HG02870 (cell line): ENCODE data around the gene RAPGEFL1.
"Not testable (repeated sequence)": the region's sequence is repeated elsewhere in the genome, so short reads cannot be mapped to it uniquely, and the experiment has no call there.

Experiments
- ATAC-seq: cut with Tn5 transposase; IDR thresholded peaks from one replicate; pipeline ENCODE4 v1.9.1; 2021; ENCODE audit warnings: mild to moderate bottlenecking, moderate library complexity; ENCODE audit not compliant: unreplicated experiment

Gene RAPGEFL1

DNA sequence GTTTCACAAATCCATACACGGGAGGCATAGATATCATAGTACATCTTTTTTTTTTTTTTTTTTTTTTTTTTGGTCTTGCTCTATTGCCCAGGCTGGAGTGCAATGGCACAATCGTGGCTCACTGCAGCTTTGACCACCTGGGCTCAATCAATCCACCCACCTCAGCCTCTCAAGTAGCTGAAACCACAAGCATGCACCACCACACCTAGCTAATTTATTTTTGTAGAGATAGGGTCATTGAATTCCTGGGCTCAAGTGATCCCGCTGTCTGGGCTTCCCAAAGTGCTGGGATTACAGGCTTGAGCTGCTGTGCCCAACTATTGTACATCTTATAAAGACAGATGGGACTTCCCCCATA lies 3.5 kb upstream of the RAPGEFL1 start:
- no peak for ATAC-seq

DNA sequence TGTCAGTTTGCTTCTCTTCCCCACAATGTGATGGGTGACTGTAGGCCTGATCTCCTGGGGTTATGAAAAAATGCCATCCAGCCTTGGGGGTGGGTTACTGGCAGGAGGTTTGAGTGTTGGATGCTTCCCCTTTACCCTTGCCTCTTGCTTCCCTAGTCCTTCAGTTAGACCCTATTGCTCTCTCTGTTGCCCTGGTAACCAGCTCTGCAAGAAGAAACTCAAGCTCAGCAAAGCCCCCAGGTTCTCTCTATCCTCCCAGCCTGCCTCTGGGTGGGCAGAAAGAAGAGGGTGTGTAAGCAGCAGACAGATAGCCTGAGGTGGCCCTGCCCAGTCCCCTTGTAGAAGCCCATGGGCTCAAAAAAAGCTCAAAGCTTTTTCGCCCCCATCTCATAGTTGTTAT lies 2.8 kb upstream of the RAPGEFL1 start:
- no peak for ATAC-seq

DNA sequence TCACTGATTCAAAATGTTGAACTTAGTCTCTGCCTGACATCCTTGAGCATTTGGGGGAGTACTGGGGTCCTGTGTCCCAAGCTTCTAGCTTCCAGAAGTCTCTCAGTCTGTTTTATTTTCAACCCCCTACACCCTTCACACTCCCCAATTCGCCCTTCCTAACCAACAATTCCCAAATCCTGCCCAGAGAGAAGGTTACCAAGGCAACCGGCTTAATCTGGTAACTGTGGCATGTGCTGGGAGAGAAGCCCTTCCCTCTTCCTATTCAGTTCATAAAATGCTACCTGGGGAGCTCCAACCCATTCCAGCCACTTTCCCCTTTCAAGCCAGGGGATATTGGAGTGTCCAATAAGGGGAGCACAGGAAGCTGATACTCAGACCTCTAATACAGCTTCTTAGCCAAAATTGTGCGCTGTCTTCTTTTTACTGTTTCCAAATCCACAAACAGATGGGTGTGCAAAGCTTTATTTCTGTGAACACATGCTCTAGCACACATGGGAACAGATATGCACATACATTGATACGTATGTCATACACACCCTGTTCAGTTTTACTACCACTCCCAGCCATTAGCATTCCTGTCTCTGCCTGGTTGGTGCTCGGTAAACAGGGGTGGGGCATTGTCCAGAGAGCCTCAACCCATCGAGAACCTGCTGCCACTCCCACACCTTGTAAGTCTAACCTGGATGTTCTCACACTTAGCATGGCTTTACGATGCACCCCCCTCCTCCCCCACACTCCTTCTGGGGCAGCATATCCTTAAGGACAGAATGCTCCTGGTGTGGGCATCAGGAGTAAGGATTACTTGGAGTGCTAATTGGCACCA lies 1.1 kb upstream of the RAPGEFL1 start:
- no peak for ATAC-seq

DNA sequence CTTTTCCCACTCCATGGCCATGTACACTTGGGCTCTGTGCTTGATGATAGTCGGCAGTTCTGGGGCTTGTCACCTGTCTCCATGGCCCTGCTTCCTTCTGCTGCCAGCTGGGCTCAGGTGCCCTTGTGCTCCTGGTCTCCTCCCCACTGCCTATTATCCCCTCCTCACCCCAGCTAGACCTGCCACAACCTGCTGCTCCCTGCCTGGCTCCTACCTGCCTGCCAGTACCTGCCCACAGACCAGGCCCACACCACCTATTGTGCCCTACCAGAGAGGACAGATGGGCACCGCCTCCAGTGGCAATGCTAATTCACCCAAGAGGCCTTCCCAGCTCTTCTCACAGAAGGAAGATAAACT lies 538 bp upstream of the RAPGEFL1 start:
- ATAC-seq, result no peak

DNA sequence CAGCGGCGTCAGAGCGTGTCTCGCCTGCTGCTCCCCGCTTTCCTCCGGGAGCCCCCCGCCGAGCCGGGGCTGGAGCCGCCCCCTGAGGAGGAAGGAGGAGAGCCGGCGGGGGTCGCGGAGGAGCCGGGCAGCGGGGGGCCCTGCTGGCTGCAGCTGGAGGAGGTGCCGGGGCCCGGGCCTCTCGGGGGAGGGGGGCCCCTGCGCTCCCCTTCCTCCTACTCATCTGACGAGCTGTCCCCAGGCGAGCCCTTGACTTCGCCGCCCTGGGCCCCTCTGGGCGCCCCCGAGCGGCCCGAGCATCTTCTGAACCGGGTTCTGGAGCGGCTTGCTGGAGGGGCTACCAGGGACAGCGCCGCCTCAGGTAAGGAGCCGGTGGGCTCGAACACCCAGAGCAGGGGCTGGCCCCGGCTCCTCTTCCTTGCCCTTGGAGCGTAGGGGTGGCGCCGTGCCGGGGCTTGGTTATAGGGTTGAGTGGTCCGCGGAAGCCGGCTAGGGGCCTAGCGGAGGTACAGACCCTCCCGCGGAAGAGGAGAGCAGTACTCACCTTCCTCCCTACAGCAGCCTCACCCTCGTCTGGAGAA lies 841 bp downstream of the RAPGEFL1 start:
- no peak for ATAC-seq

DNA sequence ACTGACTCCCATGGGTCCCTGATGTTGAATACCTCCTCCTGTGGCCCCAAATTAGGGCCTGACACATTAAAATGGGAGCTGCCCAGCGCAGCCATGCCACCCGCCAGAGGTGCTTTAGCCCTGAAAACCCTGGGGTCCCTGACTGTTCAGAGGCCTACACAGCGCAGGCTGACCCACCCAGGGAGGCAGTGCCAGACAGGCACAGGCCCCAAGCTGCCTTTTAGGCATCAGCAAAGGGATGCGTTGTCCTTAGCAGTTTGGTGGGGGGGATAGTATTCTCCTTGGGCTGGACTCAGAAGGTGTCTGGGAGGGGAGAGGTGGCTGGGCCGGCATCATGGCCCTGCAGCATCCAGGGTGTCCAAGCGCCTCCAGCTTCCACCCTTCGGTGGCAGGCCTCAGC lies 1.4 kb downstream of the RAPGEFL1 start:
- no peak for ATAC-seq

DNA sequence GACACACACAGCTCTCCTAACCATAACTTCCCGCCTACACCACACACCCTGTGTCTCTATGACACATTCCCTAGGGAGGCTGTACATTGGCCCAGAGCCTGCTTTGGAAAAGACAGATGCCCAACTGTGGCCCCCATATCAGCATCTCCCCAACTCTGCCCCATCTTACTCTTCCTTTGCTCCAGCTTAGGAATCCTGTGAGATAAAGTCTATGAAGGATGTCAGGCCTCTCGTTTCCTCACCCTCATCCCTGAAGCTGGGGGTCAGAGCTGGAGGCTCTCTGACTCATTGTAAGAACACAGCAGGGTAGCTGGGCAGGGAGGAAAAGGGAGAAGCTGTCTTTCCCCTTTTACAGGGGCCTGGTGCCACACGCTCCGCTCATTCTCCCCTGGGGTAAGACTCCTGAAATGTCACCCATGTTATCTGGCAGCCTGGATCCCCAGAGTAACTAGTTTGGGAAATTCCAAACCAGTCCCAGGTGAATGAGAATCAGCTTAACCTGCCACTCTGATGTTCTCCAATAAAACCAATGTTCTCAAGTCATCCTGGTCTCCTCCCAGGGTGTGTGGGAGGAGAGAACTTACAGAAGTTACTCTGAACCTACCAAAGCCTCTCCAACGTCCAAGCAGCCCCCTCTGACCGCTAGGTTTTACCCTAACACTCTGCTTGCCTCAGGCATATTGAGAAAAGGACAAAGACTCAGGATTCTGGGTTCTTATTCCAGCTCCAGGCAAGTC lies 2.8 kb downstream of the RAPGEFL1 start:
- ATAC-seq, result no peak

DNA sequence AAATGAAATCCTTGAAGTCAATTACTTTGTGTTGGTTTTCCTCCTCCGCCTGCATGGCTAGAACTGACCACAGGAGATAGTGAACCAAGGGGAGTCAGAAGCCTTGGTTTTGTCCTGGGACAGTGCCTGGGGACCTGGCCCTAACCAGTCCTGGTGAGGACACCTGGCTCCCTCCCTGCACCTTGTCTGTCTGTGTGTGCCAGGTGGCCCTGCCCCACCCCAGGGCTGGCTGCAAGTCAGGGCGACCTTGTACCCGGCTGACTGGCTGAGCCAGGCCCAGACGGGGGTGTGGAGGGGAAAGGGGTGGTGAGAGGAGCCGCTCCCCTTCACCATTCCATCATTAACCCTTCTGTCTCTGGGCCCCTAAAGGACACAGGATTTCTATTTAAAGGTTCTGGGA lies 3.4 kb downstream of the RAPGEFL1 start:
- ATAC-seq, result no peak

DNA sequence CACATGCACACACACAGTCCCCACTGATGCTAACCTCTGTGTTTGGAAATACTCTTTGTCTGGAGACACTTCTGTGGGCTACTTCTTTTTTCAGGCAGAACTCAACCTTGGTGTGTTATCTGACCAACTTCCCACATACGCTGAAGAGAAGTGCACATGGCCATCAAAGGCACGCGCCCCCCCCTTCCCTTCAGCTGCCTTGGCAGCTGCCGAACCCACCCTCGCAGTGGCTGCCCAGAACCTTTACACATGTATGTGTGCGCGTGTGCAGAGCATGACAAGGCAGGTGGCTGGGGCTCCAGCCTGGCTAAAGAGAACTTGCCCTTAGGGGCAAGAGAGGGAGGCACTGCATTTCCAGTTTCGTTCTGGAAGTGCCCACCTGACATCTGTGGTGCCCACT lies 3.9 kb downstream of the RAPGEFL1 start:
- ATAC-seq, result no peak

DNA sequence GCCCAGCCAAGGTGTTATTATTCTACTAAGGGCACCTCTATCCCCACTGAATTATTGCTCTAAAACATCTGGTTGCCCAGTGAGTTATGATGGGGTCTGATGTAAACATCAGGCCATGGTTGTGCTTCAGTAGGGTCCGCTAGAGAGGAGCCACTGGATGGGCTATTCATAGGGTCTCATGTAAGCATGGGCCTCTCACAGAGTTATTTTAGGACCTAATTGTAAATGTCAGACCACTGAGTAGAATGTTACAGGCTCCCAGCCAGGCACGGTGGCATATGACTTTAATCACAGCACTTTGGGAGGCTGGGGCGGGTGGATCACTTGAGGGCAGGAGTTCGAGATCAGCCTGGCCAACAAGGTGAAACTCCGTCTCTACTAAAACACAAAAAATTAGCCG lies 5.3 kb downstream of the RAPGEFL1 start:
- ATAC-seq, result no peak

DNA sequence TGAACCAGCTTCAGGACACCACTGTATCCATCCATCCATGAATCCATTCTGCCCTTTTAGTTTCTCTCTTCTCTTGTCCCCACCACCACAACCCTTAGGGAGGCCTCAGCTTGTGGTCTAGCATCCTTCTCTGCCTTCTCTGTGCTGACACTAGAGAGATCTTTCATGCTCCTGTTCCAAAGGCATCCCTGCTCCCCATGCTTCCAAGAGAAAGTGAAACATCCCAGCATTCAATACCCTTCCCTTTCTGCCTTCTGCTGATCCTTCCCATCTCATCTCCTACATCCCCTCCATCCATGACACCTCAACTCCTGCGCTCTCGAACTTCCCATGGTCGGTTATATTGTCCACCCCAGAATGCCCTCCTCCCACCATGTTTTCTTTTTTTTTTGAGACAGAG lies 10.0 kb downstream of the RAPGEFL1 start:
- ATAC-seq, result no peak

DNA sequence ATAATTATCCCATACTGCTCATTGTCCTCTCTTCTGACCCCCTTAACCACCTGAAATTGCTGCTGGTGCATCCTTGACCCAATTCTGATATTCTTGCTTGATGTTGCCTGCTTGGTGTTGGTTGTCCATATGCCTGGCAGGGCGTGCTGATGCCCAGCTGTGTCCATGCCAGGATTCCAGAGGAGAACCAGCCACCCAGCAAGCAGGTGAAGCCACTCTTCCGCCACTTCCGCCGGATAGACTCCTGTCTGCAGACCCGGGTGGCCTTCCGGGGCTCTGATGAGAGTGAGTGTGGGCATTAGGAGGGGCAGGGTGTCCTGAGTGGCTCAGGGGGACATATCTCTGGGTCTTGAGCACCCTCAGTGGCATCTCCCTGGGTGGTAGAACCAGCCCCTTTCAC lies 11.4 kb downstream of the RAPGEFL1 start:
- no peak for ATAC-seq

DNA sequence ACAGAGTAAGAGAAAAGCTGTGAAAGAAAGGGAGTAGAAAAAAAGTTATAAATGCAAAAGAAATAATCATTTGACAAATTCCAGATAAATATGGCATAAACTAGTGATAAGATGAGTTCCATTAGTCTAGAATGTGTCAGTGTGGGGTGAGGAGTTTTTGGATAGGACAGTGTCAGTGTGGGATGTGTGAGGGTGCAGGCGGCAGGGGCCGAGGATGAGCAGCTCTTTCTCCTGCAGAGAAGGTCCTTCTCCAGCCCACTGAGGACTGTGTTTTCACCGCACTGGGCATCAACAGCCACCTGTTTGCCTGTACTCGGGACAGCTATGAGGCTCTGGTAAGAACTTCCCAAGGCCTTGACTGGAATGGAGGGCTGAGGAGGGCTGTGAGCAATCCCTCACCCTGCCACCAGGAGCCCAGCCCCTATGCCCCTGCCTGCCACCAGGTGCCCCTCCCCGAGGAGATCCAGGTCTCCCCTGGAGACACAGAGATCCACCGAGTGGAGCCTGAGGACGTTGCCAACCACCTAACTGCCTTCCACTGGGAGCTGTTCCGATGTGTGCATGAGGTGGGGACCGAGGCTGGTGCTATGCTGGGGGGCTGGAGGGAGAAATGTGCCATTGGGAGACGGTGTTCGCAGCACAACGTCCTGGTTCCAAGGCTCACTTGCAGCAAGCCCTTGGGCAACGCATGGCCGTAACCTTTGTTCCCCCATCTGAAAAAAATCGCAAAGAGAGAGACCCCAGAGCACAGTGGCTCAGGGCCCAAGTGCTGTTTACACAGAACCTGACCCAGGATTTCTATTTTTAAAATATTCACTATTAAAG lies 13.1 kb downstream of the RAPGEFL1 start:
- no peak for ATAC-seq

DNA sequence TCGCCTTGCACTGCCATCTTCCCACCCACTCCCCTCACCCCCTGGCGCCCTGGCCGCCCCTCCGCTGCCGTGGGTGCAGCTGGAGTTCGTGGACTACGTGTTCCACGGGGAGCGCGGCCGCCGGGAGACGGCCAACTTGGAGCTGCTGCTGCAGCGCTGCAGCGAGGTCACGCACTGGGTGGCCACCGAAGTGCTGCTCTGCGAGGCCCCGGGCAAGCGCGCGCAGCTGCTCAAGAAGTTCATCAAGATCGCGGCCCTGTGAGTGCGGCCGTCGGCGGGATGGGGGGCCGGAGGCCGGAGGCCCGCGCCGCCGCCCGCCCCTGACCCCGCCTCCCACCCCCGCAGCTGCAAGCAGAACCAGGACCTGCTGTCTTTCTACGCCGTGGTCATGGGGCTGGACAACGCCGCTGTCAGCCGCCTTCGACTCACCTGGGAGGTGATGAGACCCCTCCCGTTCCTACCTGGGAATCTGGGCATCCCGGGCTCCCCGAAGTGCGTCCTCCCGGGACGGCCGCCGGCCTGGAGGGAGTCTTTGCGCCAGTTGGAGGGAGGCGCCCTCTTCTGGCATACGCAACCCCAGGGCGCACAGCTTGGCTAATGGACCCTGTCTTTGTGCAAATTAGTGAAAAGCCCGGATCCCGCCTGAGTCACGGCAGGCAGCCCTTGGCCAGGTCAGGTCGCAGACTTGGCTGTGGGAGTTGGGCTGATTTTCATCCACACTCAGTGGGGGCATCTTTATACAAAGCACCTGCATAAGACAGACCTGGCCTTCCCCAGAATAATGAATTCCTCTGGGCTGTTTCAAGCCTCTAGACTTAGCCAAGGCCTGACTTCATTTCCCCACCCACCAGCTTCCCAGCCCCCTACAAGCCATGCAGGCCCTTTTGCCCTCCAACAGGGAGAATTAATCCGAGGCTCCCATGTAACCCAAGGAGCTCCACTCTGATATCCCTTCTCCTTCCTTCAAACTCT lies 14.3 kb downstream of the RAPGEFL1 start:
- peak; percentile 56 for ATAC-seq

DNA sequence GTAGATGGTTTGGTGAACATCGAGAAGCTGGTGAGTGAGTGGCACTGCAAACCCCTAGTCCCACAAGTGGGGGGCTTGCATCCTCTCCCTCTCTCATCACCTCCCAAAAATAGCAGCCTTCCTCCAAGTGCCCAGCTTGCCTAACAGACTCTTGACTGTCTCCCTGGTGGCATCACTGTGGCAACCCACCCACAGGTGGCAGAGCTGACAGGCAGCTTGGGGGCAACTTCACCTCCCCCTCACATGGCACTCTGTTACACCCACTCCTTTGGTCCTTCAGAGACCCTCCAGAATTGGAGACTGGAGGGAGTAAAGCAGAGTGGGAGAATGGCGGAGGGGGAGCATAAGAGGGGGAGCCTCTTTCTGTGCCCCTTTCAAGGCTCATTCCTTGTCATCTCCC lies 15.7 kb downstream of the RAPGEFL1 start:
- no peak for ATAC-seq

DNA sequence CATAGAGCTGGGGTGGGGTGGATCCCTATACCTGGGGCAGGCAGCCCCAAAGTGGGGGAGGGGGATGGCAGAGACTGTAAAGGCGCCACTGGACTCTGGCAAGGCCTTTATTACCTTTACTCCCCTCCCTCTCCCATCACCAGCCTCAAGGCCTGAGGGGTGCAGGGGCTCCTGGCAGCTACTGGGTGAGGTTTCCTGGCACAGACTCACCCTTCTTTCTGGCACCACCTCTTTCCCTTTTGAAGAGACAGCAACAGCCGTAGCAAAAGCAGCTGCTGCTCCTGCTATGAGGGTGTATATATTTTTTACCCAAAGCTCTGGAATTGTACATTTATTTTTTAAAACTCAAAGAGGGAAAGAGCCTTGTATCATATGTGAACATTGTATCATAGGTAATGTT lies 17.6 kb downstream of the RAPGEFL1 start:
- no peak for ATAC-seq

DNA sequence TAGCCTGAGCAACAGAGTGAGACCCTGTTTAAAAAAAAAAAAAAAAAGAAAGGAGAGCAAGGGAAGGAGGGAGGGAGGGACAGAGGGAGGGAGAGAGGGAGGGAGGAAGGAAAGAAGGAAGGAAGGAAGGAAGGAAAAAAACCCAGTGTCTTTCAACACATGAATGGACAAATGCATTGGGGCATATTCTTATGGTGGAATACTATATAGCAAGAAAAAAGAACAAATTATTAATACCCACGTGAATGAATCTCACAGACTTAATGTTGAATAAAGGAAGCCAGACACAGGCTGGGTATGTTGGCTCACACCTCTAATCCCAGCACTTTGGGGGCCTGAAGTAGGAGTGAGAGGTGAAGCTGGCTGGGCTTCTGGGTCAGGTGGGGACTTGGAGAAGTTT lies 20.3 kb downstream of the RAPGEFL1 start:
- no peak for ATAC-seq

DNA sequence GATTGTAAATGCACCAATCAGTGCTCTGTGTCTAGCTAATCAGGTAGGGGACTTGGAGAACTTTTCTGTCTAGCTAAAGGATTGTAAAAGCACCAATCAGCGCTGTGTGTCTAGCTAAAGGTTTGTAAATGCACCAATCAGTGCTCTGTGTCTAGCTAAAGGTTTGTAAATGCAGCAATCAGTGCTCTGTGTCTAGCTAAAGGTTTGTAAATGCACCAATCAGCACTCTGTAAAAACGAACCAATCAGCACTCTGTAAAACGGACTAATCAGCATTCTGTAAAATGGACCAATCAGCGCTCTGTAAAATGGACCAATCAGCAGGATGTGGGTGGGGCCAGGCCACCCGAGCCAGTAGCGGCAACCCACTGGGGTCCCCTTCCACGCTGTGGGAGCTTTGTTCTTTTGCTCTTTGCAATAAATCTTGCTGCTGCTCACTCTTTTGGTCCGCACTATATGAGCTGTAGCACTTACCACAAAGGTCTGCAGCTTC lies 20.7 kb downstream of the RAPGEFL1 start:
- not testable (repeated sequence) for ATAC-seq

DNA sequence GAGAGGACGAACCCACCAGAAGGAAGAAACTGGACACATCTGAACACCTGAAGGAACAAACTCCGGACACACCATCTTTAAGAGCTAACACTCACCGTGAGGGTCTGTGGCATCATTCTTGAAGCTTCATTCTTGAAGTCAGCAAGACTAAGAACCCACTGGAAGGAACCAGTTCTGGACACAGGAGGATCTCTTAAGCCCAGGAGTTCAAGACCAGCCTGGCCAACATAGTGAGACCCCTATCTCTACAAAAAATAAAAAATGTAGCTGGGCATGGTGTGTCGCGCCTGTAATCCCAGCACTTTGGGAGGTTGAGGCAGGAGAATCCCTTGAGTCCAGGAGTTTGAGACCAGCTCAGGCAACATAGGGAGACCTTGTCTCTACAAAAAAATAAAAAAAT lies 21.3 kb downstream of the RAPGEFL1 start:
- no peak for ATAC-seq

DNA sequence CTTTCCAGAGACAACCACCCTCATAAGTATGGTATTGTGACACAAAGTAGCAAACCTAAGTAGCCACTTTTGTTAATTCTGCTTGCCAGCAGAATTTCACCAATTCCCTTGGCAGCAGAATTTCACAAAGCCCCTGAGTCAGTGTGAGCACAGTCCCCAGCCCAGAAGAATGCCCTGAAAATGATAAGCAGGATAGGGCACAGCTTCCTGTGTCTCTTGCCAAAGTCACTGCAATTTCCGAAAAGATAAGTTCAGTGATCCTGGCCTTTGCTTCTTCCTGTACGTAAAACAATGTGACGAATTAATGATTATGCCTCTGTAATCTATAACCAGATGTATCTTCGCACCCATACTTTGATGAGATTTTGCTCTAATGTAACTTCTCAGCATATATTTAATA lies 25.9 kb downstream of the RAPGEFL1 start:
- ATAC-seq, result no peak
